Umbilical cord (tissue), 2 donors: ENCODE results near the gene APBB2. TPM values are rescaled to one million over a fixed set of nuclear protein-coding genes. Genes with fewer than 3 reads are reported as not detected.
"Not testable (repeated sequence)": the region's sequence is repeated elsewhere in the genome, so short reads cannot be mapped to it uniquely, and the experiment has no call there.

Source experiments
- DNase-seq: peaks from one replicate; pipeline ENCODE4 v3.0.0-alpha.2; 2015; ENCODE audit warnings: low spot score
- total RNA-seq: library from RNA; depleted of rRNA; stranded (reverse); fragments of >200 nt; gene quantifications from one replicate; pipeline ENCODE4 v1.2.3, GENCODE V29; 2014; ENCODE audit warnings: low replicate concordance; ENCODE audit not compliant: insufficient read depth

Gene APBB2
- total RNA-seq, 1 donor from 2014 or later, result 60.2 TPM

DNA sequence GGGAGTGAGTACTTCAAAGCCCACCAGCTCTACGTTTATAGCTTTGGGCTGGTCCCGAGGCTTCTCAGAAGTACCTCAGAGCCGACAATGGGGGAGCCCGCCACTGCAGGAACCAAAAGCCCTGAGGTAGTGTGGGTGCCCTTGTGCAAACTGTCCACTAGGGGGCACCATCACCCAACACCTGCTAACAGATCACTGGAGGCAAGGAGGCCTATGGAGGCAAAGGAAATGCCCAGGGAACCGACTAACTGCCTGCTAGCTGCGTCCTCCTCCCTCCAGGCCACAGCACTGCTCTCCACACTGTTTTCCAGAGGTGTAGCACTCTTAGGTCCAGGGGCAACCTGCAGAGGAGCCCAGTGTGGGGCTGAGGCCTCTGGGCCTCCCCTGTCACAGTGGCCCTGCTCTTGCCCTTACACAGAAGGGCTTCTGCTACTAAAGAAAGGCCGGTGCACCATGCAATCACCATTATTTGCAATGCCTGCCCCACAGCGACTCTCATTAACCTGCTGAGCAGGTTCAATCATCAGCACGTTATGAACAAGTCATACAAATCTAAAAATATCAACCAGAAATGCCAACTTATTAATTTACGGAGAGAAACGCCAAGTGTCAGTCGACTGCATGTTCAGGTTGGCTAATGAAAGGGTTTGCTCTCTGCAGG, 305.5 kb downstream of the APBB2 start:
- peak; percentile 58 for DNase-seq

DNA sequence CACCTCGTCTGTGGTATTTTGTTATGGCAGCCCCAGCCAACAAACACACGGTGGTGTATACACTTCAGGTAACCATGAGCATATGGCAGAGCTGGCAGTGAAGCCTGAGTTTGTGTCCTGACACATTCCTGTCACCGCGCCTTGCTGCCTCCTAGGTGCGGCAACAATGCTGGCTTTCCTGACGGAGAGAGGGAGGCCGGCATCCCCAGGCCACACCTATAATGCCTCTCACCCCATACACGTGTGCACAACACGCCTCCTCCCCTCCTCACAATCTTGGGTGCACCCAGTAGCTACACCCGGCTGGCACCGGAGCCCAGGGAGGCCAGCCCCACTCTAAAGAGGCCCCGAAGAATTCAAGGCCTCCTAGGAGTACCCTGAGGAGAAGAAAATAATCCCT, 306.0 kb downstream of the APBB2 start:
- no peak for DNase-seq

DNA sequence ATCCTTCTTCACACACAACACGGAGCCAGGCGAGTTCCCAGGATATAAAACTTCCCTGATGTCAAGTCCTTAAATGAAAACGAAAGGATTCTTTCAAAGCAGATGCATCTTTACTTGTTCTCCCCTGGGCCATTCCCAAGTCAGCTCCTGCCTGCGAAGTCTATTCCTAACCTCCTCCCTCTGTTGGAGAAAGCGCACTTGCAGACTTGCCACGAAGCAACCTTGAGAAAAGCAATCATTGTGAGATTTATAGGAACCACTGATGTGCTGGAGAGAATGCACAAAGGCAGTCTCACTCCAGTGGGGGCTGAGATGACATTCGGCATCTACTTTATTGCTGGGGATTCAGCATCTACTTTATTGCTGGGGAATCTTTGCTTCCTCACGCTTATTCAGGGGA, 308.9 kb downstream of the APBB2 start:
- no peak for DNase-seq

DNA sequence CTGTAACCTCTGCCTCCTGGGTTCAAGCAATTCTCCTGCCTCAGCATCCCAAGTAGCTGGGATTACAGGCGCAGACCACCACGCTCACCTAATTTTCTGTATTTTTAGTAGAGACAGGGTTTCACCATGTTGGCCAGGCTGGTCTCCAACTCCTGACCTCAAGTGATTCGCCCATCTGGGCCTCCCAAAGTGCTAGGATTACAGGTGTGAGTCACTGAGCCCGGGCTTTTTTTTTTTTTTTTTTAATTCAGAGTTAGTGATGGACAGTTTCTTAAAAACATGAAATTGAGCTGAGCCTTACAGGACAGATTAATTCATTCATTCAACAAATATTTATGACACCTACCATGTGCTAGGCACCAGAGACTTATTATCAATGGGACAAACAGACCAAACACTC, 313.8 kb downstream of the APBB2 start:
- not testable (repeated sequence) for DNase-seq

DNA sequence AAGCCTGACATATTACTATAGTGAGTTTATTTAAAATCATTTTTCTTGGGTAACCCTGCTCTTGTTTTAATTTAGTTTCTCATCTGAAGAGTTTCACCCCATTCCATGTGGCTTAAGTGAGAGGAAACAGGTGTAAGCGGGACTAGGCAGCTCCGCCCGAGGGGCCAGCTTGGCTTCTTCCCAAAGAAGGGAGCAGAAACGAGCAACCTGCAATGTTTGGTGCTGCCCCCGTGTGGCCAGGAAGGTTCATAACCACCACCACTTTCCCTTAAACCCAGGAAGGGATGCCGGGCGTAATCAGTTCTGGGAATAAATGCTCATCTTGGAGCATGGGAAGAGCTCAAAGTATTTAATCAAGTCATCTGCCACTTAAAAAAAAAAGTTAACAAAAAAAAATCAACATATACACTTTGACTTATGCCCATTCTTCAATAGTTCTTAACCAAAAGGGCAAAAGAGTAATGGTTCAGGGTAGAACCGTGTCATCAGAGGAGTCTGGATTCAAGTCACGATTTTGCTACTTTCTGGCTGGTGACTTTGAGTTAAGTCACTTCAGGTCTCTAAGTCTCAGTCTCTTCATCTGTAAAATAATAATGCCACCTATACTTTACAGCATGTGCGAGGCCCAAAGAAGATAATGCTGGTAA, 316.7 kb downstream of the APBB2 start:
- peak; percentile 55 for DNase-seq

DNA sequence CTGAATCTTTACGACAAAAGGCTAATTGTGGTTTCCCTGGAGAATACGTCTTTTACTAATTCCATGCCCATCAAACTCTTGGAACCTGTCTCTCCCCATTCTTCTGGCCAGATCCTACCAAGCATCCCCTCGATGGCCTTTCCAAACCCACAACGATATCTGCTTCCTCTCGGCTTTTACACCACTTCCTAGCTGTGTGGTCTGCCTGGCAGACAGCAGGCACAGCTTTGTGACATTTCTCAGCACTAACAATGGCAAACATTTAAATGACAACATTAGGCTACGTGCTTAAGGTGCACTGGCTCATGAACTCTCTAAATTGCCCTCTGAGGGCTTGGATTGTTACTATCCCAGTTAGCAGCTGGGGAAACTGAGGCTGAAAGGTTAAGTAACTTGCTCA, 323.6 kb downstream of the APBB2 start:
- no peak for DNase-seq

DNA sequence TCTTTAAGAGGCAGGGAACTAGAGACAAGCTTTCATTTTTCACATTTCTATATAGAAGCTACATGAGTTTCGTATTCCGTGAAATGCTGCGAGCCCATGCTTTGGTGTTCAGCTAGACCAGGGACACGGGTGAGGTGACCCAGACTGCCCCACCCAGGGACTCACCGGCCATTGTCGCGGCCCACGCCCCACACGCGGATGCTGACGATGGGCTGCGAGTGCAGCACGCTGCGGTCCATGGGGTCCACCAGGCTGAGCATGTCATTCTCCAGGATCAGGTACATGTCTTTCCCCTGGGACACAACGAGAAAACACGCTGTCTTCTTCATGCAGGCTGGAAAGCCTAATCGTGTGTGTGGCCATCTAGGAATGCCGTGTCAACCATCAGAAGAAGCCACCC, 324.1 kb downstream of the APBB2 start:
- no peak for DNase-seq

DNA sequence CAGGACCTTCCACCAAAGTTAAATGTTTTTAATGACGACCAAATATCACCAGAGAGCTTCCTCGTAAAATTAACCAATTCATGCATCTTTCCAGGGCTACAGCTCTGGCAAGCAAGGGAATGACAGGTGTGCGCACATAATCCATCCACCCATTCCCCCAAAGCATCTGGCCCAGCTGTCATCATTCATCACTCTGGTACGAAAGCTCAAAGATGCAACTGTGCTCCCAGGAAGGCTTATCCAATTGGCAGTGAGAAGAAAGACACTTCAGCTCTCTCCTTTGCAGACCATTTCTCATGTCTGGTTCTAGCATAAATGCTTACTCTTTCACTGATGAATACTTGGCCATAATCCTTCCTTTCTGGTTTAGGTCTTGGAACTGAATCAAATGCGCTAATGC, 325.4 kb downstream of the APBB2 start:
- DNase-seq, result no peak

DNA sequence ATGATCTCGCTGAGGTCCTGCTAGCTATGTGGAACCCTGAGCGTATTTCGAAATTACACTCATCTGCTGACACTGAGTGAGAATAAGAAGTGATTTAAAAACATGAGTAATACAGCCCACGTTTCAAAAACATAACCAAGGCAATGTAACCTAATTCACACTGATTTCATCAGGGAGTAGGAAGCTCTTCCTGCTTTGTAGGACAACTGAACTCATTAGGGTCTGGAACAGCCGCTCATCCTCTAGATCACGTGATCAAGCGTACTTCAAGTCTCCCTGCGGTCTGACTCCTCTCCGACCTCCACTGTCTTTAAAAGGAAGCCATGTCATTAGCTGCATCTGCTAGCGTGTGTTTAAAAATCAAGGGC, 326.6 kb downstream of the APBB2 start:
- no peak for DNase-seq

DNA sequence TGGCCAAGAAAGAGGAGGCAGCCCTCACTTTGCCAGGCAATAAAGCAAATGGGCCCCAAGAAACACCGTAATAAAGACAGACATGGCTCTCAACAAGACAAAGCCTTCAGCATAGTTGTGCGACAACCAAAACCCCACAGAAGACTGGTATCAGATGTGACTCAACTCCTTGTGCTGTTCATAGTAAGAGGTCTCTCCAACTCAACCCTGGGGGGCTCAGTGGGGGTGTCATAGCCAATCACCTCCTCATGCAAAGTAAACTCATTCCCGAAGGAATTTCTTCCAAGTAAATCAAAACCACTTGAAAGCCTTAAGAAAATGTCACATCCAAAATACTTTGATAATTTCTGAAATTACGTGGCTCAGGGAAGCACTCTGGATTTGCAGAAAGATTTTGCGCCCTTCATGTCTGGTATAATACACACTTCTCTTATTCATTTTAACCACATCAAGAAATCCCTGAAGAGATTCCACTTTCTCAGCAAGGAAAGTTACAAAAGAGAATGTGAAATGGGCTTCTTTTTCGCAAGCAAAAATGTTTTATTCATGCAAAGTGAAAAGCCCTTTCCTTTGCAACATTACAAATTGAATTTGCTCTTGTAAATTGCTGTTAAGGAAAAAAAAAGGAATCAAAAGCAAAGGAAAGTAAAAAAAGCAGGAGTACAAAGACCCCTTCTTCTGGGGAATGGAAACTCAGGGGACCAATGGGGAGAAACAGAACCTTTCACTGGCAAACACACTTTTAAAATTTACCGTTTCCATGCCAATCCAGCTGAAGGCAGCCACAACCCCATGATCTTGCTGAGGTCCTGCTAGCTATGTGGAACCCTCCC, 327.2 kb downstream of the APBB2 start:
- DNase-seq, result no peak

DNA sequence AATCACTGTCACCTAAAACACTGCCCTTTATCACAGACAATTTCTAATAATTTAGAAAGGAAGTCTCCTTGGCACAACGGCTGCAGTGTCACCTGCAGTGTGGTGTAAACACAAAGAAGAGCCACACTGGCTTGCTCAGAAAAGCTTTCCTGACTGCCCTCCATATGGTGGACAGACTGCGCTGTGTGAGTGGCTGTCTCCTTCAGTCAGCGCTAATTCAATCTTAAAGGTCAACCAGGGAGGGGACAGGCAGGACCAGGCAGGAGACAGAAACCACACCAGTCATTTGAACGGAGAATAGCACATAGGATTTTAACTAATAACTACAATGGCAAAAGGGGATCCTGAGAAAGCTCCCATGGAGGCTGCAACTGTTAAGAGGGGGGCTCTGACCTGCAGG, 332.5 kb downstream of the APBB2 start:
- DNase-seq, result no peak

DNA sequence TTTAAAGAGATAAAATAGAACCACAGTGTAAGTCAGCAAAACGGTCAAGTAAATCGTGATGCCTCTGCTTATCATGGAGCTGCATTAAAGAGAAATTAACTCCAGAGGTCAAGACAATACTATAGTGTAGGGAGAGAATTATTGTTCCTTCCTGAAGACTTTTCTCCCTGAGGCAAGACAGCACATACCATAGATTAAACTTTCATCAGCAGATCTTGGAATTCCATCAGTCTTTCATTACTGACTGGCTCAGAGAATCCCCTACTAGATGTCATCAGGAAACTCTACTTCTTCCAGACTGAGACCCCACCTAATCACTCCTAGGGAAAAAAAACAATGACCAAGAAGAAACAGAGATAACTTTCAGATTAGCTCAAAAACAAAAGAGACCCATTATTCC, 333.2 kb downstream of the APBB2 start:
- no peak for DNase-seq

DNA sequence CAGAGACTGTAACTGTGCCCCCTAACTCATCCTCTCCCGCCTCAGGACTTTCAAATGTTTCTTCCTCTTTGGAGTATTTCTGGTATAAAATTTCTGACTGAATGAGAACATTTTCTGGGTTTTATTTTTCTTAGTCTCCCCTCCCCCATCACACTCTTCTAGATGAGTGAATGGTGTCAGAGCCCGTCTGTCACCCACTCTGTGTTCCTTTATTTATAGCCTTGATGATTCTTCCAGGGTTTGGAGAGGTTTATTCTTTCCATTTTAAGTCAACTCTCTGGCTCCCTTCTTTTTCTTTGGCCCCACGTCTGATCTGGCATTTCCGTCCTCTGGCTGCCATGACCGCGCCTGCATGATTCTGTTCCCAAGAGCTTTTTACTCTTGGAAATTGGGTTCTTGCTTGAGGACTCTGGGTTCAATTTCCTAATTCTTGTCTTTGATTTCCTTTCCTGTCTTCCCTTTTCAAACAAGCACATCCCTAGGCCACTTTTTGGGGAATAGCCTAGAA, 335.7 kb downstream of the APBB2 start:
- DNase-seq, result no peak

DNA sequence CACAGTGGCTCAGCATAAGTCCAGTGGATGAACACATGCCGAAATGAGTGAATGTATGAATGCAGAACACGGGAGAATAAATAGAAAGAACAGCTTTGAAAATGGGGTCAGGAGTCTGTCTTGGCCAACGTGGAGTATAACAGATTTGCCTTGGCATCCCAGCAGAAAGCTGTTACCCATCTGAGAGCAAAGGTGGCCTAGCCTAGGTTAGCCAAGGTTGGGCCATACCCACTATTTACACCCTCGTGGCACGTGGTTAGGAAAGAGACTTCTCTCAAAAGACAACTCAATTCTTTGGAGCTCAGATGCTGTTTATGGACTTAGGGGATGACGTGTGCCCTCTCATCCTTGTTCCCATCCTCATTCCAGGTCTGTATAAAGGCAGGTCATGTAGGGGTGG, 337.3 kb downstream of the APBB2 start:
- DNase-seq, result no peak

DNA sequence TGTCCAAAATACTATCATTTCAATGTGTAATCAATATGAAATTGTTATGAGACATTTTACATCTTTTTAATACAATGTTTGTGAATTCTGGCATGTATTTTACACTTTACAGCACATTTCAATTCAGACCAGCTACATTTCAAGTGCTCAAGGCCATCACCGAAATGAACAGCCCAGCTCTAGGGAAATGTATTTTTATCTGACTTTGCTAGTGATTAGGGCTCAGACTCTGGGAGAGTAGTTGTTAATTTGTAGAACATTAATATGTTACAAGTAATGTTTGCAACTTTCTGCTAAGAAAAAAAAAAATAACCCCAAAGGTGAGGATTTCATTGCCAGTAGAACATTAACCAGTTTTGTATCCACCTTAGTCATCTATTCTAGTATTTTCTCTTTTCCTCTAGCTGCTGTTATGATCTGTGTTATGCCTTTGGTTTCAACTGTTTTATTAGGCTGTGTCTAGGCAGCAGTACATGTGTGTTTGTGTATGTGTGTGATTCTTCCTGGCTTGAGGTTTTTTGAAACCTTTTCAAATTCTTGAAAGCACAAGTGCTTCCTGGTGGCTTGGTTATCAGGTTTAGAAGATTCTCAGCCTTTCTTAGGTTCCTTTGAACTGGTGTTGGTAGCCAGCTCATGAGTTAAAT, 338.7 kb downstream of the APBB2 start:
- DNase-seq, result no peak

DNA sequence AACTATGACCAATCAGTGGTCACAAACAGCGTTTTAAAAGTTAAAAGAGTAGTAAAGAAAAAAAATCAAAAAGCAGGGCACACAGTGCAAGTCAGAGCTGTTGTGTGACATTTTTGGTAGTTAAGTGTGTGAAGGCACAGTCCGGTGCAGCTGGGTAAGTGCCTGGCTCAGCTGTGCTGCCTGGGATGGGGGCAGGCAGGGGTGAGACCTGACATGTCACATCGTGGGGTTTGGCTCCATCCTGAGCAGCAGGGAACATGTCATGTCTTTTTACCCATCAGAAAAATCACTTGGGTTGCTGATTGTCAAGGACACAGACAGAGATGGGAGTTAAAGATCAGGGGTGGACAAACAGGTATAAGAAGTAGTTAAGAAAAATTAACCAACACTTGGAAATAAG, 339.4 kb downstream of the APBB2 start:
- no peak for DNase-seq

DNA sequence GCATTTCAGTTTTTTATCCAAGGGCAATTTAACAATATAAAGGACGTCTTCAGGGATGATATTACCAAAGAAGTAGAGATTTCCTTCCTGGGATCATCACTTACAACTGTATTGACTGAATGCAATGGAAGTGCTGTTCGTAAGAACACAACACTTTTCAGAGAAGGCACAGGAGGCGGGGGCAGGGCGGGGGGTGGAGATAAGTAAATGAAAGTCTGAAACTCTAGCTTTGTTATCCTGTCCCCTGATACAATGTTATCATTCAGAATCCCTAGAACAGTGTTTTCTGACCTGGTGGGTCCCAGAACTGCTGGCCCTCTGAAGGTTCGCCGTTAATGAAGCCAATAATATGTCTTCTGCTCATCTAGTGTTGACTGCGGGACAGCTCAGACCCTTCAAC, 340.0 kb downstream of the APBB2 start:
- no peak for DNase-seq

DNA sequence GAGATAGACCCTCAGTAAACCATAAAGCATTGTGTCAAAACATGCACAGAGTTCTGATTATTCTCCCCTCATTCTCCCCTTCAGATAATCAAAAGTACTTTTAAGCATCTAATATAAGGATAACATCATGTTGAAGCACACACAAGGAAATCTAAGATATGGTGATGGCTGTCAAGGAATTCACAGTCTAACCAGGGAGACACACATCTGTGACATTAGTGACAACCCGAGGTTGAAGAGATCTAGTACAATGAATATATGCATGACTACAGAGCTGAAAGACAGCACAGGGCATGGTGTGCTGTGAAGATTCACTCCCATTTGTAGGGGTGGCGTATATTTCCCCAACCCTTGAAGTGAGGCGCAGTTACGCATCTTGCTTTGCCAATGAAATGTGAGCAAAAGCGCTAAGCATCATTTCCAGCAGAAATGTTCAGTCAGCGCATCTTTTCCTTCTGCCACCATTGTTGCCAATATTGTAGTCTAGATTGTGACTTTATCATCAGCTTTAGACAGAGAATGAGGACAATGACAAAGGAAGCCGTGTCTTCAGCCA, 342.6 kb downstream of the APBB2 start:
- DNase-seq, result no peak

DNA sequence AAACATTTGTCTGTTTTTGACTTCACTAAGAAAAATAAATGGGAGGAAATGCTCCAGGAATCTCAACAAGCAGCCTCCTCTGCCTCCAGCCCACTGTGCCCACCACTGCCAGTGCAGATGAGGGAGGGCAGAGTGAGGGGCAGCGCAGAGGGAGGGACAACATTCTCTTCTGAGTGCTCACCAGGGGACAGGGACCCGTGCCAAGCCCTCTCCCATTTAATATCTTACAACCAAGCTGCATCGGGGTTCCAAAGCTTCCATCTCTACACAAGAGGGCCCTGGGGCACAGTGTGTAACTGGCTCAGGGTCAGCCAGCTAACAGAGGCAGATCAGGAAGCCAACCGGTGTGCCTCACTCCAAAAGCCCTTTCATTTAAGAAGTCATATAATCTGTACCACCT, 344.2 kb downstream of the APBB2 start:
- DNase-seq, result no peak

DNA sequence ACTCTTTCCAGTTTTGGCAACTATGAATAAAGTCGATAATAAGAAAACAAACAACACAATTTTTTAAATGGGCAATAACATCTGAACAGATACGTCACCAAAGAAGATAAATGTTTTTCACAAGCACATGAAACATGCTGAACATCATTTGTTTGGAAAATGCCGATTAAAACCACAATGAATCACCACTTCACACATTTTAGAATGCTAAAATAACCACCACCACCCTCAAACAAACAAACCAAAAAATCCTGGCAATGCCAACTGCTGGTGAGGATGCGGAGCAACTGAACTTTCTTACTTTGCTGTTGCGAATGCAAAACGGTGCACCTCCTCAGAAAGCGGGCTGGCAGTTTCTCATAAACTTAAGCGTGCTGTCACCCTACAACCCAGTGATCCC, 348.6 kb downstream of the APBB2 start:
- DNase-seq, result no peak

DNA sequence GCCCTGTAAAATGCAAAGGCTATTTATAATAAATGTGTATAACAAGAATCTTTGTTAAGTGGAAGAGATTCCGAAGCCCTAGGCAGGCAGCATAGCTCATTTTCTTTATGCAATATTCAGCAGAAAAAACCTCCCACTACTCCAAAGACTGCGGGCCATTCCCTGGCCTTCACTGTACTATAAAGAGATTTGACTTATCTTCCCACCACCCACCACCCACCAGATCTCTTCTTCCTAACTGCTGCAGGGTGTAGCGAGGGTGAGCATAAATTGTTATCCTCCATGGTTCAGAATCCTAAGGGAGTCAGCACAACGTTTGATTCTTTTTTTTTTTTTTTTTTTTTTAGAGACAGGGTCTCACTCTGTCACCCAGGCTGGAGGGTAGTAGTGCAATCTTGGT, 349.8 kb downstream of the APBB2 start:
- DNase-seq, result no peak

DNA sequence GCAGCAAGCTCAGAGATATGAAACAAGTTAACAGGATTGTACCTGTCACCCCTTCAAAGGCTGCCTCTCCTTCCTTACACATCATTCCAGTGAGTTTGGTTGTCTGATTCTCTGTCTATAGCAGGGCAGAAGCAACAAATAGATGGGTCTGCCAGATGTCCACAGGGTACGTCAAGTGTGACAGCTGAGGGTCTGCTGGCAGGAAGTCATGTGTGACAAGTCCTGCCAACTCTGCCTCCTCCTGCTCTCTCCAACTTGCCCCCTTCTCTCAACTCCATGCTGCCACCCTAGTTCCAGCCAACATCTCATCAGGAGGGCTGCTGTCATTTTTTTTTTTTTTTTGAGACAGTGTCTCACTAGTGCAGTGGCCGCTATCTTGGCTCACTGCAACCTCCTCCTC, 355.4 kb downstream of the APBB2 start:
- DNase-seq, result no peak
